ENCODE measurements around the gene ANO6. TPM values are rescaled to one million over a fixed set of nuclear protein-coding genes. Genes with fewer than 3 reads are reported as not detected.

ANO6 gene
- total RNA-seq, 1 experiment from 2014 or later: 51.4 TPM

- DNase-seq: no peak
- TF ChIP-seq CTCF (conservative IDR thresholded peaks at IDR 0.05): no peak
- no peak for TF ChIP-seq EZH2 (IDR thresholded peaks at IDR 0.05; ENCODE audit: low read depth)
- H3K9me3 ChIP-seq (ENCODE audit: insufficient read depth, low read depth): peaks cover 3% of the 10 kb centered on the region; the same call in 1 of the 2 replicates
- H3K4me1 ChIP-seq (replicated peaks; ENCODE audit: insufficient read depth): peaks cover 31% of the 10 kb centered on the region
- BruUV-seq (replicated peaks): no TSS peak
- H3K4me2 ChIP-seq: no peak overlapping the region
- H3K36me3 ChIP-seq (ENCODE audit: low read depth): peaks cover 17% of the 10 kb centered on the region
- peaks cover 80% of the 10 kb centered on the region for H3K79me2 ChIP-seq (ENCODE audit: low read depth)
- no peak overlapping the region for H2AFZ ChIP-seq
- ChIA-PET POLR2A (ENCODE audit: unreplicated experiment) (no interaction called here), CTCF (no interaction called here)
- no peak overlapping the region for H3K4me3 ChIP-seq
- H3K27me3 ChIP-seq (ENCODE audit: insufficient read depth, low read depth): no peaks in the 10 kb centered on the region
- H3K27ac ChIP-seq: no peak overlapping the region
- H3K9me2 ChIP-seq (ENCODE audit: insufficient read depth): no peaks in the 10 kb centered on the region
- intact Hi-C loops (cut with micrococcal nuclease; ENCODE audit: unreplicated experiment): loop anchor here (10.0 kb wide), 1 partner anchor 62 kb away; no protein-coding TSS in a partner anchor
- no peaks in the 10 kb centered on the region for H4K20me1 ChIP-seq (ENCODE audit: insufficient read depth)
- peaks cover 17% of the 10 kb centered on the region; the same call in 1 of the 2 replicates for H3F3A ChIP-seq (ENCODE audit: insufficient read depth, low read depth)
Observed at GRCh38 chr12:45292486-45293195, 76.7 kb downstream of the ANO6 start.

- Histone ChIP-seq H3K79me2 (ENCODE audit: low read depth) (peaks cover 70% of the 10 kb centered on the region), H4K20me1 (ENCODE audit: insufficient read depth) (no peaks in the 10 kb centered on the region), H3K9me3 (ENCODE audit: insufficient read depth, low read depth) (peaks cover 6% of the 10 kb centered on the region; the same call in 1 of the 2 replicates), H3K4me1 (replicated peaks; ENCODE audit: insufficient read depth) (peaks cover 46% of the 10 kb centered on the region), H3K27ac (no peak overlapping the region), H2AFZ (no peak overlapping the region), H3F3A (ENCODE audit: insufficient read depth, low read depth) (peaks cover 36% of the 10 kb centered on the region), H3K4me3 (no peak overlapping the region), H3K9me2 (ENCODE audit: insufficient read depth) (no peaks in the 10 kb centered on the region), H3K27me3 (ENCODE audit: insufficient read depth, low read depth) (no peaks in the 10 kb centered on the region), H3K36me3 (ENCODE audit: low read depth) (peaks cover 12% of the 10 kb centered on the region; the same call in 1 of the 2 replicates), H3K4me2 (no peak overlapping the region)
- no TSS peak for BruUV-seq (replicated peaks)
- ChIA-PET CTCF (no interaction called here), POLR2A (ENCODE audit: unreplicated experiment) (no interaction called here)
- intact Hi-C loops (cut with micrococcal nuclease; ENCODE audit: unreplicated experiment): loop anchor here (5.0 to 10.0 kb wide), 2 partner anchors 60 to 63 kb away; no protein-coding TSS in a partner anchor
- no peak for DNase-seq
- no peak for TF ChIP-seq CTCF (conservative IDR thresholded peaks at IDR 0.05)
- TF ChIP-seq EZH2 (IDR thresholded peaks at IDR 0.05; ENCODE audit: low read depth): no peak
Observed at GRCh38 chr12:45294906-45295305, 79.0 kb downstream of the ANO6 start.

GRCh38 chr12:45296046-45296586 is 80.2 kb downstream of the ANO6 start:
- no peak for DNase-seq
- BruUV-seq (replicated peaks): no TSS peak
- peaks cover 51% of the 10 kb centered on the region for H3K4me1 ChIP-seq (replicated peaks; ENCODE audit: insufficient read depth)
- POLR2A ChIA-PET (ENCODE audit: unreplicated experiment): no interaction called here
- no peaks in the 10 kb centered on the region for H3K9me2 ChIP-seq (ENCODE audit: insufficient read depth)
- no peak for TF ChIP-seq EZH2 (IDR thresholded peaks at IDR 0.05; ENCODE audit: low read depth)
- H3K27ac ChIP-seq: no peak overlapping the region
- H3K4me2 ChIP-seq: no peak overlapping the region
- no peak overlapping the region for H2AFZ ChIP-seq
- no peak overlapping the region for H3K4me3 ChIP-seq
- no peaks in the 10 kb centered on the region for H4K20me1 ChIP-seq (ENCODE audit: insufficient read depth)
- H3F3A ChIP-seq (ENCODE audit: insufficient read depth, low read depth): peaks cover 46% of the 10 kb centered on the region
- no peaks in the 10 kb centered on the region for H3K36me3 ChIP-seq (ENCODE audit: low read depth)
- intact Hi-C loops (cut with micrococcal nuclease; ENCODE audit: unreplicated experiment): loop anchor here (5.0 to 10.0 kb wide), 2 partner anchors 59 to 64 kb away; no protein-coding TSS in a partner anchor
- H3K79me2 ChIP-seq (ENCODE audit: low read depth): peaks cover 75% of the 10 kb centered on the region
- peaks cover 6% of the 10 kb centered on the region; the same call in 1 of the 2 replicates for H3K9me3 ChIP-seq (ENCODE audit: insufficient read depth, low read depth)
- H3K27me3 ChIP-seq (ENCODE audit: insufficient read depth, low read depth): no peaks in the 10 kb centered on the region
- CTCF ChIA-PET: no interaction called here
